Tibial nerve (tissue), 4 donors: ENCODE data around the gene HGF. TPM values are rescaled to one million over a fixed set of nuclear protein-coding genes. Genes with fewer than 3 reads are reported as not detected.

Source experiments
- DNase-seq, 2 donors: peaks; one replicate each; pipeline ENCODE4 v3.0.0-alpha.2; 2019; ENCODE audit warnings: low spot score in 2 of 2
- H3K27ac ChIP-seq, 4 donors: fragments of 200-600 bp; sonication (generic) in 3 of 4; one replicate each; pipeline ENCODE4 v1.5.1; 2017 to 2019; ENCODE audit warnings: mild to moderate bottlenecking in 1 of 4
- H3K27me3 ChIP-seq, 2 donors: fragments of 200-600 bp; sonication (generic) in 1 of 2; one replicate each; pipeline versions ENCODE4 v1.5.1 to v1.6.0; 2017 to 2019
- H3K36me3 ChIP-seq, 3 donors: fragments of 200-600 bp; sonication (generic); one replicate each; pipeline ENCODE4 v1.5.1; 2018 to 2019
- H3K4me1 ChIP-seq, 4 donors: fragments of 200-600 bp; sonication (generic) in 3 of 4; one replicate each; pipeline ENCODE4 v1.5.1; 2017 to 2019
- H3K4me3 ChIP-seq, 4 donors: fragments of 200-600 bp; sonication (generic) in 3 of 4; one replicate each; pipeline ENCODE4 v1.5.1; 2017 to 2019; ENCODE audit warnings: mild to moderate bottlenecking in 1 of 4, moderate library complexity in 1 of 4
- H3K9me3 ChIP-seq, 4 donors: fragments of 200-600 bp; sonication (generic) in 3 of 4; one replicate each; pipeline ENCODE4 v1.5.1; 2017 to 2019
- EP300 ChIP-seq, 2 donors: sonication (generic); formaldehyde crosslinking; IDR thresholded peaks; one replicate each; pipeline ENCODE4 v1.6.1; 2017; ENCODE audit warnings: antibody characterized with exemption in 2 of 2, mild to moderate bottlenecking in 1 of 2
- POLR2A ChIP-seq, 2 donors: fragments of 450-650 bp; IDR thresholded peaks; one replicate each; pipeline ENCODE4 v1.6.1; 2017; ENCODE audit warnings: antibody characterized with exemption in 2 of 2, mild to moderate bottlenecking in 2 of 2, moderate library complexity in 2 of 2
- WGBS, 2 donors: methylation state at CpG; one replicate each; pipeline ENCODE4 v1.1.5; 2018; 5-methylcytosine and 5-hydroxymethylcytosine counted together
- total RNA-seq, 4 donors: library from RNA; depleted of rRNA; stranded (reverse); fragments of >200 nt; gene quantifications; one replicate each; pipeline ENCODE4 v1.1.0, GENCODE V29; 2016
- TF ChIP-seq, protein P1 (sequence below), 5 experiments: fragments of 200-600 bp in 3 of 5; fragments of 450-650 bp in 2 of 5; sonication (generic) in 3 of 5; IDR thresholded peaks; one replicate each; pipeline ENCODE4 v1.5.1; 2016 to 2019; ENCODE audit warnings: antibody characterized with exemption in 5 of 5, mild to moderate bottlenecking in 3 of 5, moderate library complexity in 2 of 5

Gene HGF
- total RNA-seq, 4 donors from 2014 or later = 3.3 to 14.9 (median 5.7) TPM

DNA sequence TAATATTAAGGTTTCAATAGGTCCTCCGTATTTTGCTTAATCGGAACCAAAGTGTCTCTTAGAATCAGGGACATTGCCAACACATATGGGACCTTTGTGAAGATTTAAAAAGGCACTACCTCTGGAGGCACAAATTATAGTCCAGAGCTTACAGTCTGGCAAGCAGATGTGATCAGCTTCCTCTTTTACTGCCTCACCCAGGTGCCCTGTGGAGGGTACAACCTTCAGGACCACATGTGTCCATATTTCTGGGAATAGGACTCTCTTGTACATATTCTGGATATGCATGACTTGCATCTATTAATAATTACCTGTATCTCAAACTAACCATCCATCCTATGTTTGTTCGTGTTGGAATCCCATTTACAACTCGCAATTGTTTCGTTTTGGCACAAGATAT lies 60.0 kb downstream of the HGF start:
- WGBS, 2 donors = 93 to 96% methylated on average over 5 of the region's 5 CpGs
- no peaks in the 10 kb centered on the region for H3K9me3 ChIP-seq
- H3K27ac ChIP-seq = no peak overlapping the region
- DNase-seq = no peak
- no peak overlapping the region for H3K4me3 ChIP-seq
- no peak for TF ChIP-seq POLR2A (IDR thresholded peaks at IDR 0.05)
- no peak for TF ChIP-seq EP300 (IDR thresholded peaks at IDR 0.05)
- TF ChIP-seq, protein P1, sequence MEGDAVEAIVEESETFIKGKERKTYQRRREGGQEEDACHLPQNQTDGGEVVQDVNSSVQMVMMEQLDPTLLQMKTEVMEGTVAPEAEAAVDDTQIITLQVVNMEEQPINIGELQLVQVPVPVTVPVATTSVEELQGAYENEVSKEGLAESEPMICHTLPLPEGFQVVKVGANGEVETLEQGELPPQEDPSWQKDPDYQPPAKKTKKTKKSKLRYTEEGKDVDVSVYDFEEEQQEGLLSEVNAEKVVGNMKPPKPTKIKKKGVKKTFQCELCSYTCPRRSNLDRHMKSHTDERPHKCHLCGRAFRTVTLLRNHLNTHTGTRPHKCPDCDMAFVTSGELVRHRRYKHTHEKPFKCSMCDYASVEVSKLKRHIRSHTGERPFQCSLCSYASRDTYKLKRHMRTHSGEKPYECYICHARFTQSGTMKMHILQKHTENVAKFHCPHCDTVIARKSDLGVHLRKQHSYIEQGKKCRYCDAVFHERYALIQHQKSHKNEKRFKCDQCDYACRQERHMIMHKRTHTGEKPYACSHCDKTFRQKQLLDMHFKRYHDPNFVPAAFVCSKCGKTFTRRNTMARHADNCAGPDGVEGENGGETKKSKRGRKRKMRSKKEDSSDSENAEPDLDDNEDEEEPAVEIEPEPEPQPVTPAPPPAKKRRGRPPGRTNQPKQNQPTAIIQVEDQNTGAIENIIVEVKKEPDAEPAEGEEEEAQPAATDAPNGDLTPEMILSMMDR (IDR thresholded peaks at IDR 0.05) = no peak
- peaks cover 0 to 7% (median 0%) of the 10 kb centered on the region in 4 donors for H3K4me1 ChIP-seq
- no peaks in the 10 kb centered on the region for H3K36me3 ChIP-seq
- H3K27me3 ChIP-seq = no peaks in the 10 kb centered on the region

DNA sequence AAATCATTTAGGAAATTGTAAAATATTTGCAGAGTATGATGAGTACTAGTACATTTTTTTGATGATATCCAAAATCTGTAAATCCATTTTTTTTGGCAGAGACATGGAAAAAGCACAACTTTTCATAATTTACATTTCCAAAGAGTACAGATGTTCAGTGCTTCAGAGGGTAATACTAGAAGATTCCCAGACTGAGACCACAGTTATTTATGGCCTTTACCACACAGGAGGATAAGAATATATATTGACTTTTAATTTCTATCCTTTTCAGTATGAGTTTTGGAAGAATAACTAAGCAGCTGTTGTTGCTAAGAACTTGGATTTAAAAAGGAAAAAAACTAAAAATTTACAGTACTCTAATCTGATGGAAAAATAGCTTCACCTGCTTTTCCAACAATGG lies 61.9 kb downstream of the HGF start:
- no peak for DNase-seq
- no peaks in the 10 kb centered on the region for H3K36me3 ChIP-seq
- TF ChIP-seq POLR2A (IDR thresholded peaks at IDR 0.05) (no peak), EP300 (IDR thresholded peaks at IDR 0.05) (no peak)
- TF ChIP-seq, protein P1 (IDR thresholded peaks at IDR 0.05) = no peak
- H3K4me1 ChIP-seq = peaks cover 0 to 15% (median 0%) of the 10 kb centered on the region in 4 donors
- H3K27me3 ChIP-seq = no peaks in the 10 kb centered on the region
- no peak overlapping the region for H3K4me3 ChIP-seq
- H3K27ac ChIP-seq = no peak overlapping the region
- no peaks in the 10 kb centered on the region for H3K9me3 ChIP-seq

DNA sequence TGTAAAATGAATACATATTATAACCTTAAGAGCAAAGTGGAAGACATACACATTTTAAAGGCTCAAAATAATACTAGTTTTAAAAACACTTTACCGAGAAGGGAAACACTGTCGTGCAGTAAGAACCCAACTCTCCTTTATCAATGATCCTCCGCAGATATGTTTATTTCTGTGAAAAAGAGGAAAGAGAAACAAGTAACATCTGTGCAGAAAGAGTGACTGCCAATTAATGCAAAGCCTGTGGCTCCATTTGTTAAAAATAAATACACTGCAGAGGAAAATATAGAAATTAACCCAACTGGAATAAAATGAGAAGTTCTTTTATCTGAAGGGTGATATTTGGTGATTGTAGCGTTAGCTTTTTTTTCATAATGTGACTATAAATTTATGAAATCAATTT lies 62.7 kb downstream of the HGF start:
- DNase-seq = no peak
- Histone ChIP-seq H3K27ac (no peak overlapping the region), H3K4me3 (no peak overlapping the region), H3K9me3 (no peaks in the 10 kb centered on the region), H3K4me1 (peaks cover 0 to 15% (median 0%) of the 10 kb centered on the region in 4 donors), H3K27me3 (no peaks in the 10 kb centered on the region), H3K36me3 (no peaks in the 10 kb centered on the region)
- TF ChIP-seq POLR2A (IDR thresholded peaks at IDR 0.05) (no peak), EP300 (IDR thresholded peaks at IDR 0.05) (no peak)
- TF ChIP-seq, protein P1 (IDR thresholded peaks at IDR 0.05) = no peak
- WGBS, 2 donors = 85 to 86% methylated on average over 4 of the region's 4 CpGs

DNA sequence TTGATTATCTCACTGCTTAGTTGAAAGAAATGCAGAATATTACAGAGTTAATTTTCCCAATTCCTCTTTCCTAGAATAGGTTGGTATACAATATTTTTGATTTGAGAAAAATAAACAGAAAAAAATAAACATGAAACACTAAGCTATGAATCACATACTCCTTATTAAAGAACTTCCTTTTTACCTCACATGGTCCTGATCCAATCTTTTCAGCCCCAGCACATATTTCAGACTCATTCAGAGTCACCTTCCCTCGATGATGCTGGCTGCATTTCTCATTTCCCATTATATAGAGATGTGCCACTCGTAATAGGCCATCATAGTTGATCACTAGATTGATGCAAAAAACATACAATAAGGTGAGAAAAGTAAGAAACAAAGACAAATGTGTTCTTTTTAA lies 64.6 kb downstream of the HGF start:
- TF ChIP-seq, protein P1 (IDR thresholded peaks at IDR 0.05) = no peak
- TF ChIP-seq EP300 (IDR thresholded peaks at IDR 0.05) (no peak), POLR2A (IDR thresholded peaks at IDR 0.05) (no peak)
- Histone ChIP-seq H3K4me1 (peaks cover 0 to 15% (median 0%) of the 10 kb centered on the region in 4 donors), H3K4me3 (no peak overlapping the region), H3K27ac (peak overlapping the region in 1 of 4 donors; percentile 45), H3K27me3 (no peaks in the 10 kb centered on the region), H3K9me3 (no peaks in the 10 kb centered on the region), H3K36me3 (no peaks in the 10 kb centered on the region)
- 71 to 81% methylated on average over 2 of the region's 2 CpGs for WGBS, 2 donors
- DNase-seq = no peak

DNA sequence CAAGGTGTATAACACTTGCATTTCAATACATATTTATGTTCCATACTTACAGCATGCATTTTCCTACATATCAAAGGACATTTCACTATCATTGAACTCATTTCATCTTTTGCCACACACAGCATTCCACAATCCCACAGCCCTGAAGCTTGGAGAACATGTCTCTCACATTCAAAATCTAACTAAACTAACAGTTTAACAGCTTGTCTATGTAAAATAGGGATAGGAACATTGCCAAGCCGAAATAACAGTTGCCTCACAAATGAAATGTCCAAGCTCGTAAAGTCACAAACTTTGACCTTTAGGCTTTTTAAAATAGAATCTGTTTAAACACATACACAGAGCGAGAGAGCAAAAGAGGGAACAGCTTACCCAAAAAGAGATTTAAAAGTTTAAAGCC lies 65.3 kb downstream of the HGF start:
- Histone ChIP-seq H3K4me1 (peaks cover 0 to 15% (median 0%) of the 10 kb centered on the region in 4 donors), H3K4me3 (no peak overlapping the region), H3K36me3 (no peaks in the 10 kb centered on the region), H3K27me3 (no peaks in the 10 kb centered on the region), H3K27ac (peak overlapping the region in 1 of 4 donors; percentile 45), H3K9me3 (no peaks in the 10 kb centered on the region)
- 22 to 28% methylated on average over 3 of the region's 3 CpGs for WGBS, 2 donors
- no peak for DNase-seq
- TF ChIP-seq, protein P1 (IDR thresholded peaks at IDR 0.05) = no peak
- TF ChIP-seq EP300 (IDR thresholded peaks at IDR 0.05) = no peak
- no peak for TF ChIP-seq POLR2A (IDR thresholded peaks at IDR 0.05)
